ENCODE results near the gene ZNF467.

- TF ChIP-seq CTCF (IDR thresholded peaks at IDR 0.05) (no peak), POLR2A (IDR thresholded peaks at IDR 0.05) (no peak)
Observed at GRCh38 chr7:149791411-149792219, 18.2 kb upstream of the ZNF467 start.
